GM23338 (cell line): ENCODE data around the gene LCNL1. TPM values are rescaled to one million over a fixed set of nuclear protein-coding genes. Genes with fewer than 3 reads are reported as not detected.

Experiments
- ATAC-seq: fragments of 200-7000 bp; cut with Tn5 transposase; 3 replicates; pipeline ENCODE4 v1.9.1; 2020
- DNase-seq: peaks from one replicate; pipeline ENCODE4 v3.0.0-alpha.2; 2015; ENCODE audit warnings: low spot score
- H2AFZ ChIP-seq: fragments of 200-600 bp; sonication (generic); 2 replicates; pipeline ENCODE4 v1.8.0; 2016; ENCODE audit warnings: antibody characterized with exemption, mild to moderate bottlenecking, moderate library complexity
- H3F3A ChIP-seq: fragments of 200-600 bp; sonication (generic); replicated peaks from 2 replicates; pipeline ENCODE4 v1.8.0; 2017; ENCODE audit warnings: antibody characterized with exemption, mixed run types, low read depth
- H3K27ac ChIP-seq: fragments of 200-600 bp; sonication (generic); 2 replicates; pipeline ENCODE4 v1.6.1; 2016; ENCODE audit warnings: low read depth
- H3K27me3 ChIP-seq: fragments of 200-600 bp; sonication (generic); 2 replicates; pipeline ENCODE4 v1.8.0; 2016; ENCODE audit warnings: mild to moderate bottlenecking, mixed run types, moderate library complexity; ENCODE audit not compliant: insufficient read depth
- H3K36me3 ChIP-seq: fragments of 200-600 bp; sonication (generic); 2 replicates; pipeline ENCODE4 v1.8.0; 2016; ENCODE audit warnings: mild to moderate bottlenecking; ENCODE audit not compliant: insufficient read depth
- H3K4me1 ChIP-seq: fragments of 200-600 bp; sonication (generic); 2 replicates; pipeline ENCODE4 v1.8.0; 2016; ENCODE audit warnings: mild to moderate bottlenecking, moderate library complexity; ENCODE audit not compliant: insufficient read depth
- H3K4me2 ChIP-seq: fragments of 200-600 bp; sonication (generic); 2 replicates; pipeline ENCODE4 v1.7.1; 2017; ENCODE audit warnings: mixed run types
- H3K4me3 ChIP-seq: fragments of 200-600 bp; sonication (generic); 2 replicates; pipeline ENCODE4 v1.6.1; 2016; ENCODE audit warnings: mixed run types
- H3K79me2 ChIP-seq: fragments of 200-600 bp; sonication (generic); replicated peaks from 2 replicates; pipeline ENCODE4 v1.8.0; 2017; ENCODE audit warnings: mild to moderate bottlenecking; ENCODE audit not compliant: insufficient read depth
- H3K9me2 ChIP-seq: fragments of 200-600 bp; sonication (generic); 2 replicates; pipeline ENCODE4 v1.8.0; 2017; ENCODE audit not compliant: insufficient read depth
- H4K20me1 ChIP-seq: fragments of 200-600 bp; sonication (generic); replicated peaks from 2 replicates; pipeline ENCODE4 v1.8.0; 2017; ENCODE audit warnings: mild to moderate bottlenecking; ENCODE audit not compliant: insufficient read depth
- H3K27ac Mint-ChIP-seq: 2 replicates; pipeline ENCODE4 v1.8.0; 2020; ENCODE audit warnings: inconsistent platforms, mild to moderate bottlenecking, moderate library complexity, mixed read lengths
- H3K27me3 Mint-ChIP-seq: 3 replicates; pipeline ENCODE4 v1.8.0; 2022; ENCODE audit warnings: low read depth, mild to moderate bottlenecking, moderate library complexity, mixed read lengths, inconsistent platforms; ENCODE audit not compliant: insufficient read depth, poor library complexity
- H3K36me3 Mint-ChIP-seq: 3 replicates; pipeline ENCODE4 v1.8.0; 2021; ENCODE audit warnings: low read depth, mild to moderate bottlenecking, inconsistent platforms, moderate library complexity, mixed read lengths
- H3K4me1 Mint-ChIP-seq: 3 replicates; pipeline ENCODE4 v1.8.0; 2020; ENCODE audit warnings: mild to moderate bottlenecking, inconsistent platforms, mixed read lengths
- H3K4me3 Mint-ChIP-seq: 3 replicates; pipeline ENCODE4 v1.8.0; 2021; ENCODE audit warnings: moderate library complexity, mild to moderate bottlenecking, inconsistent platforms, mixed read lengths
- H3K9me3 Mint-ChIP-seq: 3 replicates; pipeline ENCODE4 v1.8.0; 2020; ENCODE audit warnings: moderate library complexity, mild to moderate bottlenecking, inconsistent platforms, mixed read lengths
- CREB1 ChIP-seq: fragments of 250-450 bp; sonication (Bioruptor Pico); IDR thresholded peaks from 2 replicates; pipeline ENCODE4 v1.5.0; 2020; ENCODE audit warnings: low read depth, mild to moderate bottlenecking, moderate library complexity
- CTCF ChIP-seq, 2 experiments: fragments of 200-600 bp in 1 of 2; sonication (generic) in 1 of 2; conservative IDR thresholded peaks; 2 replicates each; pipeline versions ENCODE4 v1.5.1 to v1.6.1; 2016 to 2017; ENCODE audit warnings: antibody characterized with exemption in 2 of 2, low read depth in 2 of 2, mild to moderate bottlenecking in 2 of 2, moderate library complexity in 1 of 2
- EZH2 ChIP-seq: fragments of 200-600 bp; sonication (generic); IDR thresholded peaks from one replicate; pipeline ENCODE4 v1.8.0; 2017; ENCODE audit warnings: antibody characterized with exemption, mild to moderate bottlenecking, low read depth; ENCODE audit not compliant: unreplicated experiment
- EZH2phosphoT487 ChIP-seq: fragments of 200-600 bp; sonication (generic); IDR thresholded peaks from one replicate; pipeline ENCODE4 v1.8.1; 2018; ENCODE audit warnings: antibody characterized with exemption; ENCODE audit not compliant: unreplicated experiment
- NANOG ChIP-seq: IDR thresholded peaks from 2 replicates; pipeline ENCODE4 v1.6.1; 2016; ENCODE audit warnings: antibody characterized with exemption, borderline replicate concordance
- POLR2AphosphoS5 ChIP-seq: IDR thresholded peaks from 2 replicates; pipeline ENCODE4 v1.6.1; 2016; ENCODE audit warnings: antibody characterized with exemption, low read depth
- REST ChIP-seq: IDR thresholded peaks from one replicate; pipeline ENCODE4 v1.6.1; 2018; ENCODE audit warnings: antibody characterized with exemption; ENCODE audit not compliant: unreplicated experiment
- ZNF114 ChIP-seq: fragments of 250-450 bp; sonication (Bioruptor Pico); IDR thresholded peaks from 2 replicates; pipeline ENCODE4 v1.5.0; 2020; ENCODE audit warnings: mild to moderate bottlenecking, moderate library complexity
- ZNF331 ChIP-seq: fragments of 250-450 bp; sonication (Bioruptor Pico); IDR thresholded peaks from 2 replicates; pipeline ENCODE4 v1.5.0; 2020; ENCODE audit warnings: low read depth, mild to moderate bottlenecking, moderate library complexity
- polyA plus RNA-seq: library from polyadenylated mRNA; unstranded; fragments of >200 nt; fragmentation: Nextera tagmentation; extraction: Ambion mirVana; gene quantifications from 2 replicates; pipeline ENCODE4 v1.2.1, GENCODE V29; 2016
- total RNA-seq: library from RNA; depleted of rRNA; stranded (reverse); fragments of >200 nt; shearing (Covaris generic); gene quantifications from 2 replicates; pipeline ENCODE4 v1.2.3, GENCODE V29; 2014

Gene LCNL1
- total and polyA plus RNA-seq, 2 experiments from 2014 or later = 0.11 TPM; not detected in 1

GRCh38 chr9:136947028-136947891, 35.5 kb upstream of the LCNL1 start (continued):
- no peak for TF ChIP-seq REST
- no peak for TF ChIP-seq CREB1 (CRISPR knock-in tag)
- TF ChIP-seq EZH2phosphoT487 = no peak
- TF ChIP-seq ZNF114 = no peak

- H3K9me3 Mint-ChIP-seq = no peaks in the 10 kb centered on the region
- Histone ChIP-seq H3F3A (no peaks in the 10 kb centered on the region; the same call in 1 of the 2 replicates), H3K27me3 (no peaks in the 10 kb centered on the region), H3K4me2 (no peak overlapping the region), H3K27ac (no peak overlapping the region), H3K4me1 (peaks cover 9% of the 10 kb centered on the region), H3K79me2 (0 out of 2 replicates have a peak, but pooled peaks cover 5% of the 10 kb centered on the region), H2AFZ (no peak overlapping the region), H3K36me3 (no peaks in the 10 kb centered on the region), H3K9me2 (no peaks in the 10 kb centered on the region), H3K4me3 (no peak overlapping the region), H4K20me1 (no peaks in the 10 kb centered on the region)
- peak; percentile 9 for ATAC-seq
- peaks cover 8% of the 10 kb centered on the region for H3K4me1 Mint-ChIP-seq
- no peaks in the 10 kb centered on the region for H3K36me3 Mint-ChIP-seq
- peak overlapping the region; percentile 54; the same call in 2 of the 3 replicates for H3K4me3 Mint-ChIP-seq
- peak; percentile 75 for DNase-seq
- peaks cover 9% of the 10 kb centered on the region for H3K27me3 Mint-ChIP-seq
- H3K27ac Mint-ChIP-seq = no peak overlapping the region
- TF ChIP-seq NANOG (no peak), ZNF331 (CRISPR knock-in tag) (no peak), CTCF (conservative IDR thresholded peaks at IDR 0.05; ENCODE audit: low read depth in 2 of 2) (peak; percentile 48 to 88), POLR2AphosphoS5 (peak; percentile 32; the same call in 1 of the 2 replicates), EZH2 (no peak), REST (no peak)
Measured at GRCh38 chr9:136947955-136948510, 34.8 kb upstream of the LCNL1 start.
